Posterior cingulate gyrus (tissue), 11 donors: ENCODE results near the gene PNMT.

ENCODE experiments used
- DNase-seq, 10 donors: peaks; one replicate each; pipeline versions ENCODE4 v3.0.0 to v3.0.0-alpha.2; 2020 to 2021; ENCODE audit warnings: mixed read lengths in 3 of 10
- intact Hi-C: fragments of 100-400 bp; cut with DNase I; formaldehyde crosslinking; loops from one replicate; pipeline ENCODE4 v1.15.1; 2023

PNMT gene

GRCh38 chr17:39632153-39632941 lies 35.9 kb upstream of the PNMT start:
- intact Hi-C loops = no loop called here
- DNase-seq = peak in 9 of 10 donors; percentile 55 to 94 (median 74)

GRCh38 chr17:39633570-39634183 lies 34.6 kb upstream of the PNMT start:
- intact Hi-C loops = no loop called here
- DNase-seq = no peak

GRCh38 chr17:39634384-39634871 lies 33.8 kb upstream of the PNMT start:
- intact Hi-C loops = no loop called here
- DNase-seq = no peak

GRCh38 chr17:39635614-39636176 lies 32.6 kb upstream of the PNMT start:
- intact Hi-C loops = loop anchor here (5.0 kb wide), 1 partner anchor 117 kb away; no protein-coding TSS in a partner anchor
- no peak for DNase-seq

- DNase-seq = no peak
- intact Hi-C loops = loop anchor here (5.0 kb wide), 1 partner anchor 116 kb away; no protein-coding TSS in a partner anchor
Measured at GRCh38 chr17:39636587-39636926, 31.7 kb upstream of the PNMT start.

GRCh38 chr17:39636927-39637736 lies 31.1 kb upstream of the PNMT start, which contains the start of gene STARD3:
Gene STARD3 (plus strand): TSS chr17:39637144. CDS start chr17:39653532, 16,388 bp downstream.
- intact Hi-C loops = loop anchor here (5.0 kb wide), 1 partner anchor 115 kb away; no protein-coding TSS in a partner anchor
- peak; percentile 87 to 99 (median 93) for DNase-seq

- DNase-seq = no peak
- intact Hi-C loops = loop anchor here (5.0 kb wide), 1 partner anchor 114 kb away; no protein-coding TSS in a partner anchor
Measured at GRCh38 chr17:39638317-39638716, 29.9 kb upstream of the PNMT start.

- intact Hi-C loops = loop anchor here (5.0 kb wide), 1 partner anchor 113 kb away; no protein-coding TSS in a partner anchor
- no peak for DNase-seq
Measured at GRCh38 chr17:39639043-39639442, 29.2 kb upstream of the PNMT start.

GRCh38 chr17:39639566-39640458 lies 28.4 kb upstream of the PNMT start:
- intact Hi-C loops = loop anchor here (5.0 kb wide), 1 partner anchor 112 kb away; no protein-coding TSS in a partner anchor
- no peak for DNase-seq

- intact Hi-C loops = no loop called here
Measured at GRCh38 chr17:39640591-39641031, 27.6 kb upstream of the PNMT start.

GRCh38 chr17:39641097-39641496 lies 27.2 kb upstream of the PNMT start:
- intact Hi-C loops = no loop called here

More at GRCh38 chr17:39640591-39641031, 27.6 kb upstream of the PNMT start:
- no peak for DNase-seq

GRCh38 chr17:39641883-39642282 lies 26.4 kb upstream of the PNMT start:
- intact Hi-C loops = no loop called here
- DNase-seq = no peak

More at GRCh38 chr17:39641097-39641496, 27.2 kb upstream of the PNMT start:
- no peak for DNase-seq

GRCh38 chr17:39642291-39643074 lies 25.8 kb upstream of the PNMT start:
- intact Hi-C loops = no loop called here
- DNase-seq = no peak

- DNase-seq = no peak
- intact Hi-C loops = no loop called here
Measured at GRCh38 chr17:39643271-39643670, 25.0 kb upstream of the PNMT start.

- DNase-seq = no peak
- intact Hi-C loops = no loop called here
Measured at GRCh38 chr17:39647256-39647655, 21.0 kb upstream of the PNMT start.

- DNase-seq = no peak
- intact Hi-C loops = no loop called here
Measured at GRCh38 chr17:39648616-39649366, 19.5 kb upstream of the PNMT start.

GRCh38 chr17:39650121-39650579 lies 18.1 kb upstream of the PNMT start:
- intact Hi-C loops = no loop called here
- DNase-seq = no peak
